Frontal cortex (tissue), 4 donors: ENCODE results near the gene LEAP2. TPM values are rescaled to one million over a fixed set of nuclear protein-coding genes. Genes with fewer than 3 reads are reported as not detected.

ENCODE experiments used
- DNase-seq, 2 donors: peaks; one replicate each; pipeline ENCODE4 v3.0.0; 2012; ENCODE audit warnings: low spot score in 2 of 2
- FAIRE-seq: peaks from 2 replicates; lab custom pipeline; 2012; peaks lifted over from hg19 to GRCh38; lab: Jason Lieb, UNC
- total RNA-seq: library from RNA; depleted of rRNA; stranded (reverse); fragments of >200 nt; gene quantifications from one replicate; pipeline ENCODE4 v1.2.3, GENCODE V29; 2014
- donor health status: control.
- donor health status: control.
- donor health status: control.

The LEAP2 gene
- total RNA-seq, 1 donor from 2014 or later, result 1.2 TPM

- no peak for FAIRE-seq
- DNase-seq, result no peak
These were observed 1.8 kb upstream of the LEAP2 start for GRCh38 chr5:132871459-132872284.

GRCh38 chr5:132872788-132873118 lies 715 bp upstream of the LEAP2 start:
- no peak for FAIRE-seq

GRCh38 chr5:132873930-132874271 lies 433 bp downstream of the LEAP2 start:
- no peak for DNase-seq
- no peak for FAIRE-seq

More at GRCh38 chr5:132872788-132873118, 715 bp upstream of the LEAP2 start:
- no peak for DNase-seq

- no peak for FAIRE-seq
- no peak for DNase-seq
These were observed 2.7 kb downstream of the LEAP2 start for GRCh38 chr5:132876020-132876759.

DNA sequence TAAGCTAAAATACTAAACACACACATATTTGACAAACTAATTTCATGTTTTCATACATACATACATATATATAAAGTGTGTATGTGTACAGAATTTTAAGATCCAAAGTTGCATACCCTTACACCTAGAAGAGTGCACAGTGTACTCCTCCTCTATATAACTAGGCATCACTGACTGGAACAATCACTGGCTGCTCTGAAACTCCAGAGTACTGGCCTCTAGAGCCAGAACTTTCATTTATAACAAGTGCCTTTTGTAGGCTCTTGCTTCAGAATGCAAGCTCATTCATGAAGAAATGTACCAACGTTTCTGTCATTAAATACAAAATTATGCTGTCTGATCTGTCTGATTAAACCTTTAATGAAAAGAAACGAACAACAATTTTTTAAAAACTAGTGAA lies 4.0 kb downstream of the LEAP2 start:
- no peak for DNase-seq
- FAIRE-seq, result peak; percentile 10

DNA sequence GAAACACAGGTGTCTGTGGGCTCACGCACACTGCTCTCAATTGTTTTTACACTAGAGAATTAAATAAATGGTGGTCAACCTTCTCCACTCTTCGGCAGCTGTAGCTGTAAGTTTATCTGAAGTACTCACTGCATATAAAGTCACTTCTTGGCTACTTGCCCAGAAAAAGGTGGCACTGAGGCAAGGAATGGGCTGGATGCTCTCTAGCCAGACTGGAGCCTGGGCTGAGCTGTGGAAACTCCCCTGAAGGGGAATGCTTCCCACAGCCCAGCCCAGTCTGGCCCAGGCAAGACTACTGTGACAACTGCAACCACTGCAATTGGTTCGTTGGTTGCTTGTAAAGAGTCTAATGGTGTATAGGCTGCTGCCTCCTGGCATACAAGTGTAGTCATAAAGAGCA lies 4.5 kb downstream of the LEAP2 start:
- DNase-seq, result no peak
- FAIRE-seq, result no peak

DNA sequence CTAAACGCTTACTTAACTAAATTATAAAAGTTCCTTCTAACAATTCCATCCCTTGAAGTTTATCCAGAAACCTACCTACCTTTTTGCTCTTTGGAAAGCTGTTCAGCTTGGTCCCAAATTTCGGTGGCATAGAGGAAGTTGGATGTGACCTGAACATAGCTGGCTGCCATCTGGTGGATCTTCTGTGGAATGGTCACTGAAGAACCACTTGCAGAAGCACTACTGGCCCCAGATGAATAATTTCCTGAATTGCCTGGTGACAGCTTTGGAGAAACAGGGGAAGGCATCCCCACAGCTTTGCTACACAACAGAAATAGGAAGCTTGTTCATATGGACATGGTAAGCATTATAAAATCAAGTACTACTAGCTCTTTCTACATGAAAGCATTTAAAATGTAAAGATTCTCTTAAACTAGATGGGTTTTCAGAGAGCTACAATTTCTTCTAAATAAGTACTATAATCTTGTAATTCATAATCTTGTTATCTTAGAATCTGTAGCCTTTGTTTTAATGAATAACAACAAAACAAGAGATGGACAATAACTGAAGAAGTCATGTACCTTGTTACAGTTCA lies 9.9 kb downstream of the LEAP2 start:
- FAIRE-seq, result peak; percentile 23

GRCh38 chr5:132884548-132884947 lies 11.1 kb downstream of the LEAP2 start:
- FAIRE-seq (no peak), DNase-seq (no peak)

More for the DNA sequence above, 9.9 kb downstream of the LEAP2 start:
- DNase-seq, result peak; percentile 20 to 34

- FAIRE-seq, result no peak
- no peak for DNase-seq
These were observed 12.8 kb downstream of the LEAP2 start for GRCh38 chr5:132886064-132886823.

DNA sequence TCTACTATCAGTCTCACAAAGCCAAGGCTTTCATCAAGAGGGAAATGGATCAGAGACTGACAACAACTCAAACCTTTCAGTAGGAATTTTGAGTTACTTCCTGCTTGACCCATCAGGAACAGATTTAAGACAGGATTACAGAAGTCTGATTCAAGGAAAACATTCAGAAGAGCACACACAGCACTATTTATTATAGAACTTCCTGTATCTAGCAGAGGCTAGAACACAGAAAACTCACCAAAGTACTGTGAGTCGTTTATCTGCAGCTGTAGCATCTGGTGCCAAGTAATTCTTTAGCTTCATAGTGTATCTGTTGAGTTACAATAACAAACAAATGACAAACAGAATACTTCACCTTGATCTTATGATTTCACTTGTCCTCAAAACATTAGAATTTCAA lies 13.8 kb downstream of the LEAP2 start:
- no peak for FAIRE-seq
- no peak for DNase-seq

GRCh38 chr5:132889501-132889900 lies 16.0 kb downstream of the LEAP2 start:
- DNase-seq, result no peak
- FAIRE-seq, result no peak

- FAIRE-seq (no peak), DNase-seq (no peak)
These were observed 17.3 kb downstream of the LEAP2 start for GRCh38 chr5:132890817-132891216.

DNA sequence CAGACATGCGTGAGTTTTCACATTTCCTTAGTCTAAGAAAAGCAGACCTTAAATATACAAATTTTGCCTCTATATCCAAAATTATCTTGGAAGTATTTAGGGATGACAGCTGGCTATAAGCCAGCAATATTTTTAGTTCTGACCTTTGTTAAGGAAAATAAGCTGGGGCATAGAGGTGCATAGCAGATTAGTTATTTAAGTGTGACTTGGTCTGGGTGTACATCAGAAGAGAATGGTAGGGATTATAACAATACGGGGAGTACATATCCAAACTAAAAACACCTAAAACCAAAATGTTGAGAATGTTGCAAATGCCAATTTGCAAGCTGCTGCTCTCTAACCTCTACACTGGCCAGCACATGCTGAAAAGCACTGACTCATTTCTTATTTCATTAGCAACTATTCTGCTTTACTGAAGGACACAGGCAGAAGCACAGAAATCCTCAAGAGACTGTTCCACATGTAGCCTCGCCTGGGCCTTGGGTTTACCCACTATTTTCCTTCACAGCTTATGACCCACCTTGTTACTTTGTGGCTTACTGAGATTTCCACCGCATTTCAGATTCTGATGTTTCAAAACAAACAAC lies 22.3 kb downstream of the LEAP2 start:
- no peak for FAIRE-seq
- DNase-seq, result no peak

- no peak for FAIRE-seq
- no peak for DNase-seq
These were observed 23.2 kb downstream of the LEAP2 start for GRCh38 chr5:132896685-132897084.

DNA sequence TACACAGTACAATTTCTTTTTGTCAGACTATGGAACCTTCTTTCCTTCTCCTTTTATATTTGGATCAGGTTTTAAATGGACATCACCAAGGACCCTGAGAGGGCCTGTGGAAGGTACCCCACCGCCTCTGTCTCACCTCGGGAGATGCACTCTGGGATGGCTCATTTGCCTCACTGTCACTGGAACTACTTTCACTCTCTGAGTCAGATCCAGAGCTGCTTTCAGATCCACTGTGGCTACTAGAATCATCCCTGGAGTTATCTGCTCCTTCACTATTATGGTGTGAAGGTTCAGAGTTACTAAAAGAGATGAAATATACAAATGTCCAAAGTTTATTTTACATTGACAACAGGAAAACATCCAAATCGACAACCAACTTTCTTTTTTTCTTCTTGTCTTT lies 24.6 kb downstream of the LEAP2 start:
- DNase-seq (no peak), FAIRE-seq (no peak)

DNA sequence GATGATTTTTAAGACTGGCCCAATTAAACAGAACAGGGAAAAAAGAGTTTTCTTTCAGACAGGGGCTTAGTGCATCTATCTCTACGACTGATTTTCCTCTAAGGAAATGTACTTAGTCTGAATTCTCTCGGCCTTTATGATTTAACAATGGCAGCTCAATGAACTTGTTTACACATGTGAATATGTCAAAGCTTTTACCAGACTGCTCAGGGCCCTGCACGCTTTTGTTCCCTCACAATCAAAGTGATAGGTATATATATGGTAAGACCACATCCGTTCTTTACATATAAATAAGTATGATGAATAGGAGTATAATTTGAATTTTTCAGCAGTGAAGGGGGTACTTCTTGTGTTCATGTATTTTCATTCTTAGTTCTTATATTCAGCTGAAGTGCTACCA lies 27.6 kb downstream of the LEAP2 start:
- FAIRE-seq, result no peak

DNA sequence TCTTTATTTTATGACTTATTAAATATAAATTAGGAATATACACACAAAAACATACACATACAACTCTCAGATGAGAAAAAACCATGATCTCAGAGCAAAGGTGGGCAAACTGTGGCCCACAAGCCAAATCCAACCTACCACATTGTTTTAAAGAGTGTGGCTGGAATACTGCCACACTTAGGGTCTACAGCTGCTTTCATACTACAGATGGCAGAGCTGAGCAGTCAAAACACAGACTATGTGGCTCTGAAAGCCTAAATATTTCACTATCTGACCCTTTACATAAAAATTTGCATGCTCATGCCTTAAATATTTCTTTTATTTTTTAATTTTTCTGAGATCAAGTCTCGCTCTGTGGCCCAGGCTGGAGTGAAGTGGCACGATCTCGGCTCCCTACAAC lies 28.3 kb downstream of the LEAP2 start:
- FAIRE-seq, result no peak

More for the DNA sequence above, 27.6 kb downstream of the LEAP2 start:
- no peak for DNase-seq

GRCh38 chr5:132905938-132906337 lies 32.5 kb downstream of the LEAP2 start:
- DNase-seq (no peak), FAIRE-seq (no peak)

More for the DNA sequence above, 28.3 kb downstream of the LEAP2 start:
- no peak for DNase-seq

DNA sequence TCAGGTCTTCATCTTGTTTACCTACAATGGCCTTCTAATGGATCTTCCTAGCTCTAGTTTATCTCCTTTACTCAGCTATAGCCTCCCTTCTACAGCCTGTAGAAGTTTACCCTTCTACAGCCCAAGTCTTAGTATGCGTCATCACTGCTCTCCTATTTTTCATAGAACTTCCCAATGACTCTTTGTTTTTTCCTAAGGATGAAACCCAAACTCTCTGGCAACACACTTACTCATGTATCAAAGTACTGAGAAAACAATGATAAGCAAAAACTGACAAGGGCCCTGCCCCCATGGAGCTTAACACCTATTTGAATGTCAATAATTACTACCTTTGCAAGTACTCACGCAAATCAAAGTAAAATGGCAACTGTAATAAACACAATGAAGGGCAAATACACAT lies 33.7 kb downstream of the LEAP2 start:
- FAIRE-seq (no peak), DNase-seq (no peak)

- FAIRE-seq (no peak), DNase-seq (no peak)
These were observed 36.2 kb downstream of the LEAP2 start for GRCh38 chr5:132909702-132910101.
